Measurements from ENCODE around the gene SLC24A5. TPM values are rescaled to one million over a fixed set of nuclear protein-coding genes. Genes with fewer than 3 reads are reported as not detected.

The SLC24A5 gene
- total and polyA plus RNA-seq, 10 of the 15 experiments (the other 5 are each of a cell fraction or from before 2014, with no cell fraction given): not detected

DNA sequence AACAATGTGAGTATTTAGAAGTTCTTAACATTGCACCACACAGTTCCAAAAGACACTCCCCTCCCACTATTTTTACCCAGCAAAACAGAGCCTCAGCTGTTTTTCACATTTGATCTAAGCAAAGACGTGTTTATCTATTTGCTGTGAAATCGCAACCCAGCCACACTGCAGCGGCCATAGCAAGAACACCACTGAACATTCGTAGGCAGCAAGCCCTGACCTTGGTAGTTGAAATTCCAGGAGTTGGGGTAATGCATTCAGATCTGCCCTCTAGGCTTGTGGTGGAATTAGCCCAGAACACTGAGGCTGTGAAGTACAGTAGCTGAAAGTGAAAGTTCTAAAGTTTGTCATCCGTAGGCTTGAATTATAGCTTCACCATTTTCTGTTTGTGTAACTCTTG, 17.1 kb upstream of the SLC24A5 start (continued):
- TF ChIP-seq, protein P1, sequence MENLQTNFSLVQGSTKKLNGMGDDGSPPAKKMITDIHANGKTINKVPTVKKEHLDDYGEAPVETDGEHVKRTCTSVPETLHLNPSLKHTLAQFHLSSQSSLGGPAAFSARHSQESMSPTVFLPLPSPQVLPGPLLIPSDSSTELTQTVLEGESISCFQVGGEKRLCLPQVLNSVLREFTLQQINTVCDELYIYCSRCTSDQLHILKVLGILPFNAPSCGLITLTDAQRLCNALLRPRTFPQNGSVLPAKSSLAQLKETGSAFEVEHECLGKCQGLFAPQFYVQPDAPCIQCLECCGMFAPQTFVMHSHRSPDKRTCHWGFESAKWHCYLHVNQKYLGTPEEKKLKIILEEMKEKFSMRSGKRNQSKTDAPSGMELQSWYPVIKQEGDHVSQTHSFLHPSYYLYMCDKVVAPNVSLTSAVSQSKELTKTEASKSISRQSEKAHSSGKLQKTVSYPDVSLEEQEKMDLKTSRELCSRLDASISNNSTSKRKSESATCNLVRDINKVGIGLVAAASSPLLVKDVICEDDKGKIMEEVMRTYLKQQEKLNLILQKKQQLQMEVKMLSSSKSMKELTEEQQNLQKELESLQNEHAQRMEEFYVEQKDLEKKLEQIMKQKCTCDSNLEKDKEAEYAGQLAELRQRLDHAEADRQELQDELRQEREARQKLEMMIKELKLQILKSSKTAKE (IDR thresholded peaks at IDR 0.05; ENCODE audit: low read depth, poor library complexity, severe bottlenecking): no peak
- TF ChIP-seq DPF2 (IDR thresholded peaks at IDR 0.05) (no peak), RBBP5 (conservative IDR thresholded peaks at IDR 0.05) (no peak)

GRCh38 chr15:48105936-48106335, 14.9 kb upstream of the SLC24A5 start:
- Histone ChIP-seq H2AFZ (ENCODE audit: control insufficient read depth, low read depth, low read length) (no peak overlapping the region), H3K9me3 (replicated peaks; ENCODE audit: control insufficient read depth, insufficient read depth, low read length) (no peaks in the 10 kb centered on the region), H3K79me2 (ENCODE audit: control insufficient read depth, insufficient read depth, low read length) (no peaks in the 10 kb centered on the region), H3K4me2 (ENCODE audit: control insufficient read depth, insufficient read depth) (no peak overlapping the region), H3K36me3 (ENCODE audit: control insufficient read depth in 2 of 2, insufficient read depth in 2 of 2, low read length in 1 of 2) (no peaks in the 10 kb centered on the region), H3K27me3 (replicated peaks in 1 of 2; ENCODE audit: control insufficient read depth in 2 of 2, insufficient read depth in 2 of 2, low read length in 1 of 2) (no peaks in the 10 kb centered on the region), H3K4me1 (ENCODE audit: control insufficient read depth, insufficient read depth, low read length) (no peaks in the 10 kb centered on the region), H4K20me1 (ENCODE audit: control insufficient read depth, insufficient read depth) (no peaks in the 10 kb centered on the region), H3K27ac (ENCODE audit: control insufficient read depth, insufficient read depth) (no peak overlapping the region), H3K9ac (ENCODE audit: control insufficient read depth, insufficient read depth, low read length) (no peak overlapping the region), H3K4me3 (no peak overlapping the region)
- intact Hi-C loops (cut with micrococcal nuclease; ENCODE audit: unreplicated experiment) (no loop called here), in situ Hi-C loops (cut with MboI) (no loop called here)
- CTCF ChIA-PET: interaction anchor here (1.8 kb wide), 1 partner anchor 193 kb away, joined by 3 read pairs; no protein-coding TSS in a partner anchor
- FAIRE-seq (no peak), ATAC-seq (no peak), DNase-seq (ENCODE audit: low read depth, low spot score) (no peak)
- RAD21 ChIA-PET (ENCODE audit: unreplicated experiment): no interaction called here
- no TSS peak for BruUV-seq (replicated peaks)
- WGBS (ENCODE audit: insufficient coverage, insufficient replicate concordance, low lambda C conversion rate, missing lambda C conversion rate): 25% methylated on average over 2 of the region's 2 CpGs
- POLR2A ChIA-PET: no interaction called here
- SMC1A ChIA-PET (ENCODE audit: uncharacterized antibody, unreplicated experiment): no interaction called here
- no peak for TF ChIP-seq JUNB (IDR thresholded peaks at IDR 0.05)
- no peak for TF ChIP-seq ZNF207 (IDR thresholded peaks at IDR 0.05; ENCODE audit: borderline replicate concordance)
- TF ChIP-seq, protein P2, sequence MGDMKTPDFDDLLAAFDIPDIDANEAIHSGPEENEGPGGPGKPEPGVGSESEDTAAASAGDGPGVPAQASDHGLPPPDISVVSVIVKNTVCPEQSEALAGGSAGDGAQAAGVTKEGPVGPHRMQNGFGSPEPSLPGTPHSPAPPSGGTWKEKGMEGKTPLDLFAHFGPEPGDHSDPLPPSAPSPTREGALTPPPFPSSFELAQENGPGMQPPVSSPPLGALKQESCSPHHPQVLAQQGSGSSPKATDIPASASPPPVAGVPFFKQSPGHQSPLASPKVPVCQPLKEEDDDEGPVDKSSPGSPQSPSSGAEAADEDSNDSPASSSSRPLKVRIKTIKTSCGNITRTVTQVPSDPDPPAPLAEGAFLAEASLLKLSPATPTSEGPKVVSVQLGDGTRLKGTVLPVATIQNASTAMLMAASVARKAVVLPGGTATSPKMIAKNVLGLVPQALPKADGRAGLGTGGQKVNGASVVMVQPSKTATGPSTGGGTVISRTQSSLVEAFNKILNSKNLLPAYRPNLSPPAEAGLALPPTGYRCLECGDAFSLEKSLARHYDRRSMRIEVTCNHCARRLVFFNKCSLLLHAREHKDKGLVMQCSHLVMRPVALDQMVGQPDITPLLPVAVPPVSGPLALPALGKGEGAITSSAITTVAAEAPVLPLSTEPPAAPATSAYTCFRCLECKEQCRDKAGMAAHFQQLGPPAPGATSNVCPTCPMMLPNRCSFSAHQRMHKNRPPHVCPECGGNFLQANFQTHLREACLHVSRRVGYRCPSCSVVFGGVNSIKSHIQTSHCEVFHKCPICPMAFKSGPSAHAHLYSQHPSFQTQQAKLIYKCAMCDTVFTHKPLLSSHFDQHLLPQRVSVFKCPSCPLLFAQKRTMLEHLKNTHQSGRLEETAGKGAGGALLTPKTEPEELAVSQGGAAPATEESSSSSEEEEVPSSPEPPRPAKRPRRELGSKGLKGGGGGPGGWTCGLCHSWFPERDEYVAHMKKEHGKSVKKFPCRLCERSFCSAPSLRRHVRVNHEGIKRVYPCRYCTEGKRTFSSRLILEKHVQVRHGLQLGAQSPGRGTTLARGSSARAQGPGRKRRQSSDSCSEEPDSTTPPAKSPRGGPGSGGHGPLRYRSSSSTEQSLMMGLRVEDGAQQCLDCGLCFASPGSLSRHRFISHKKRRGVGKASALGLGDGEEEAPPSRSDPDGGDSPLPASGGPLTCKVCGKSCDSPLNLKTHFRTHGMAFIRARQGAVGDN (IDR thresholded peaks at IDR 0.05): no peak
- no peak for TF ChIP-seq SP1 (IDR thresholded peaks at IDR 0.05; ENCODE audit: low read depth, low read length)
- no peak for TF ChIP-seq RUNX3 (IDR thresholded peaks at IDR 0.05; ENCODE audit: low read length)
- no peak for TF ChIP-seq TBL1XR1 (IDR thresholded peaks at IDR 0.05; ENCODE audit: low read depth, low read length)
- TF ChIP-seq TCF12 (IDR thresholded peaks at IDR 0.05; ENCODE audit: low read depth, low read length): no peak
- no peak for TF ChIP-seq CUX1 (IDR thresholded peaks at IDR 0.05; ENCODE audit: insufficient replicate concordance, low read depth, low read length)
- no peak for TF ChIP-seq TAF1 (IDR thresholded peaks at IDR 0.05; ENCODE audit: borderline replicate concordance, low read depth, low read length)
- no peak for TF ChIP-seq ASH2L (IDR thresholded peaks at IDR 0.05; ENCODE audit: borderline replicate concordance, low read depth)

Measured in GM12878 (cell line).